HG03175 (cell line): ENCODE data around the gene ARSD.

Experiments
- ATAC-seq: cut with Tn5 transposase; IDR thresholded peaks from one replicate; pipeline ENCODE4 v1.9.1; 2021; ENCODE audit warnings: mild to moderate bottlenecking, moderate library complexity; ENCODE audit not compliant: unreplicated experiment

Gene ARSD

DNA sequence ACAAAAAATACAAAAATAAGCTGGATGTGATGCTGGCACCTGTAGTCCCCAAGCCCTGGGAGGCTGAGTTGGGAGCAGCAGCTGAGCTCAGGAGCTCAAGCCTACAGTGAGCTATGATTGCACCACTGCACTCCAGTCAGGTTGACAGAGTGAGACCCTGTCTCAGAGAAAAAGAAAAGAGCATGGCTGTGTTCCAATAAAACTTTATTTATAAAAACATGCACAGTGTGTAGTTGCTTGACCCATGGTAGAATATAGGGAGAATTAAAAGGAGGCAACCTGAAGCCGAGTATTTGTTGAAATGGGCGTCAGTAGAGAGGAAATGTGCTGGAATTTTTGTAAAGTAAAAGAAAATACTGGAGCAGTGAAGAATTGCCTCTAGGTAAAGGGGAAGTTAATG is 73.4 kb downstream of the ARSD start:
- ATAC-seq = no peak

DNA sequence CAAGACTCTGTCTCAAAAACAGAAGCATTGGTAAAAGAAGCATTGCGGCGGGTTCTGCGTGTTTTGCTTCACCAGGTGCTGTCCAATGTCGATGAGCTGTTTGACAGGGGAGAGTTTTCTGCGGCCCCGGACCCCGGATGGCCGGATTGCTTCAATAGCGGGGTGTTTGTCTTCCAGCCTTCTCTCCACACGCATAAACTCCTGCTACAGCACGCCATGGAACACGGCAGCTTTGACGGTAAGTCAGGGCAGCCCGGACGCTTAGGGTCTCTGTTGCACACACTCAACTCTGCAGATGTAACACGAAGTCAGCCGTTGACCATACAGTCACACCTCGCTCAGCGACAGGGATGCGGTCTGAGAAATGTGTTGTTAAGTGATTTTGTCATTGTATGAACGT is 74.2 kb downstream of the ARSD start:
- no peak for ATAC-seq
